Activated CD8-positive, alpha-beta T cell treated with anti-CD3 and anti-CD28 coated beads for 36 hours (primary cell): ENCODE measurements around the gene URM1. TPM values are rescaled to one million over a fixed set of nuclear protein-coding genes. Genes with fewer than 3 reads are reported as not detected.

ENCODE experiments used
- ATAC-seq: fragments of 200-7000 bp; cut with Tn5 transposase; one replicate; pipeline ENCODE4 v1.10.0; 2021; ENCODE audit warnings: mild to moderate bottlenecking, moderate library complexity
- CTCF ChIA-PET: fragments of 350-600 bp; sonication (Branson Sonifier 250); formaldehyde crosslinking; loops from one replicate; lab custom pipeline; 2021; ENCODE audit warnings: antibody characterized with exemption; lab: Charles Lee
- POLR2A ChIA-PET: fragments of 350-600 bp; sonication (Branson Sonifier 250); formaldehyde crosslinking; loops from one replicate; lab custom pipeline; 2021; ENCODE audit warnings: antibody characterized with exemption; lab: Charles Lee
- DNase-seq: peaks from one replicate; pipeline ENCODE4 v3.0.0-alpha.2; 2020
- H3K27ac Mint-ChIP-seq: one replicate; pipeline ENCODE4 v1.8.0; 2021; ENCODE audit warnings: mild to moderate bottlenecking, mixed read lengths
- H3K27me3 Mint-ChIP-seq: one replicate; pipeline ENCODE4 v1.8.0; 2021; ENCODE audit warnings: mixed read lengths
- H3K36me3 Mint-ChIP-seq: one replicate; pipeline ENCODE4 v1.8.0; 2021; ENCODE audit warnings: low read depth, mixed read lengths
- H3K4me1 Mint-ChIP-seq: one replicate; pipeline ENCODE4 v1.8.0; 2021; ENCODE audit warnings: low read depth, mixed read lengths
- H3K4me3 Mint-ChIP-seq: one replicate; pipeline ENCODE4 v1.8.0; 2021; ENCODE audit warnings: mild to moderate bottlenecking, moderate library complexity, mixed read lengths
- H3K9me3 Mint-ChIP-seq: one replicate; pipeline ENCODE4 v1.8.0; 2021; ENCODE audit warnings: mixed read lengths
- intact Hi-C: fragments of 100-400 bp; cut with micrococcal nuclease; formaldehyde crosslinking; loops from one replicate; pipeline ENCODE4 v1.10.0; 2022
- total RNA-seq, 2 experiments: library from RNA; stranded (reverse); gene quantifications; one replicate each; pipeline ENCODE4 v1.2.3, GENCODE V29; 2021
- TF ChIP-seq, protein P1 (sequence below): fragments of 200-600 bp; IDR thresholded peaks from one replicate; pipeline ENCODE4 v1.8.0; 2022; ENCODE audit warnings: antibody characterized with exemption, mild to moderate bottlenecking

Gene URM1
- total RNA-seq, 2 experiments from 2014 or later, result 56.3 to 60.2 TPM

DNA sequence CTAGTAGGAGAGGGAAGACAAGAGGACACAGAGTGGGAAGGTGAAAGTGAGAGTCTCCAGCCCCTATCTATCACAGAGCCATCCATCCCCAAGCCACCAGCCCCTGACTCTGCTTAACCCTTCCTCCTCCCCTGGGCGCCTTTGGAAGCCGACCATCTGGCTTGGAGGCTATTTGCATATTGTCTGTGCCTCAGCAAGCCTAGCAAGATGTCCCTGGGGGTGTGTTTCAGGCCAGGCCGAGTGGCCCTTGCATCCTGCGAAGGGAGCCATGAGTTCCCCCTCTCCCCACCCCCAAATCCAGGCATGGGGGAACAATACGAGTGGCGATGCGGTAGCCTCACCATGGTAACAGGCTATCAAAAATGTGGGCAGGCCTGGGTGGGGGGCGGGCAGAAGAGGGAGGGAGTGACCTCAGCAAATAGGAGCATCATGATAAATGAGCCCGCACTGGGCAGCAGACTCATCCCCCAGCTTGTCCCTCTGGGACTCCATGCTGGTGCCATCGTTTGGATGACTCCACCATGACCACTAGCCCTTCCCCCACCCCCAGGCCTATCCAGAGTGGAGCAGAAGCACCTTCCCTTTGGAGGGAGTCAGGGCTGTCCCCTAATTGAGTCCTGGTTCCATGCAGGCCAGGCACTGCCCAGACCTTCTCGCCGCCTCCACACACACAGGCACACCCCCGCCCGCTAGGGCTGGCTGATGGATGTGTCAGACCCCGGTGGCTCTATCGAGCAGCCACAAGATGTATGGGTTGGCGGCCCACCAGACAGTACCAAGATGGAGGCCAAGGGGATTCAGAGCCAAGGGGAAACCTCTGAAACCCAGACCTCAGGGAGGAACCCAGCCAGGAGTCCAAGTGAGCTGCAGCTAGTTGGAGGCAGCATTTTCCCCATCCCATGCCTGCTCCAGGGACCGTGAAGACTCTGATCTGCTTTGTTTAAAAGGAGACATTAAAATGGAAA, 14.6 kb downstream of the URM1 start:
- peaks cover 23% of the 10 kb centered on the region for H3K36me3 Mint-ChIP-seq
- H3K27me3 Mint-ChIP-seq, result no peaks in the 10 kb centered on the region
- ChIA-PET POLR2A (interaction anchor here (1.3 kb wide), 1 partner anchor 10 kb away, joined by 3 read pairs; no protein-coding TSS in a partner anchor), CTCF (no interaction called here)
- DNase-seq (no peak), ATAC-seq (no peak)
- no peaks in the 10 kb centered on the region for H3K4me1 Mint-ChIP-seq
- no peaks in the 10 kb centered on the region for H3K9me3 Mint-ChIP-seq
- intact Hi-C loops, result no loop called here
- no peak overlapping the region for H3K27ac Mint-ChIP-seq
- TF ChIP-seq, protein P1, sequence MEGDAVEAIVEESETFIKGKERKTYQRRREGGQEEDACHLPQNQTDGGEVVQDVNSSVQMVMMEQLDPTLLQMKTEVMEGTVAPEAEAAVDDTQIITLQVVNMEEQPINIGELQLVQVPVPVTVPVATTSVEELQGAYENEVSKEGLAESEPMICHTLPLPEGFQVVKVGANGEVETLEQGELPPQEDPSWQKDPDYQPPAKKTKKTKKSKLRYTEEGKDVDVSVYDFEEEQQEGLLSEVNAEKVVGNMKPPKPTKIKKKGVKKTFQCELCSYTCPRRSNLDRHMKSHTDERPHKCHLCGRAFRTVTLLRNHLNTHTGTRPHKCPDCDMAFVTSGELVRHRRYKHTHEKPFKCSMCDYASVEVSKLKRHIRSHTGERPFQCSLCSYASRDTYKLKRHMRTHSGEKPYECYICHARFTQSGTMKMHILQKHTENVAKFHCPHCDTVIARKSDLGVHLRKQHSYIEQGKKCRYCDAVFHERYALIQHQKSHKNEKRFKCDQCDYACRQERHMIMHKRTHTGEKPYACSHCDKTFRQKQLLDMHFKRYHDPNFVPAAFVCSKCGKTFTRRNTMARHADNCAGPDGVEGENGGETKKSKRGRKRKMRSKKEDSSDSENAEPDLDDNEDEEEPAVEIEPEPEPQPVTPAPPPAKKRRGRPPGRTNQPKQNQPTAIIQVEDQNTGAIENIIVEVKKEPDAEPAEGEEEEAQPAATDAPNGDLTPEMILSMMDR, result no peak
- H3K4me3 Mint-ChIP-seq, result no peak overlapping the region

DNA sequence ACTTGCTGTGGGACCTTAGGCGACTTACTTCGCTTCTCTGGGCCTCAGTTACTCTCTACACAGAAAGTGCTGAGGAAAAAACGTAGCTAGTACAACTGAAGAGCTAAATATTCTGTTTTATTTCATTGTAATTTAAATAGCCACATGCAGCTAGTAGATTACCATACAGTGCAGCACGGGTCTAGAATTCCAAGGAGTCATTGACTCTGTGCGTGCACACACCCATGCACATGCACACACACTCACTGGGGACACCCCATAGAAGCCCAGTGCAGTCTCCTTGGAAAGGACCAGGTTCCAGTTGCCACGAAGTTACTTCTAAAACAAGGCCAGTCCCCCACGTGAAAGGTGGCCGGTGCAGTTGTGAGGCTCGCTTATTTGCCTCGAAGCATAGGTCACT, 17.0 kb downstream of the URM1 start:
- intact Hi-C loops, result no loop called here
- no peak overlapping the region for H3K4me3 Mint-ChIP-seq
- H3K4me1 Mint-ChIP-seq, result no peaks in the 10 kb centered on the region
- ChIA-PET CTCF (no interaction called here), POLR2A (no interaction called here)
- no peak for DNase-seq
- no peak for ATAC-seq
- H3K9me3 Mint-ChIP-seq, result no peaks in the 10 kb centered on the region
- no peak overlapping the region for H3K27ac Mint-ChIP-seq
- TF ChIP-seq, protein P1, result no peak
- no peaks in the 10 kb centered on the region for H3K27me3 Mint-ChIP-seq
- peaks cover 30% of the 10 kb centered on the region for H3K36me3 Mint-ChIP-seq

DNA sequence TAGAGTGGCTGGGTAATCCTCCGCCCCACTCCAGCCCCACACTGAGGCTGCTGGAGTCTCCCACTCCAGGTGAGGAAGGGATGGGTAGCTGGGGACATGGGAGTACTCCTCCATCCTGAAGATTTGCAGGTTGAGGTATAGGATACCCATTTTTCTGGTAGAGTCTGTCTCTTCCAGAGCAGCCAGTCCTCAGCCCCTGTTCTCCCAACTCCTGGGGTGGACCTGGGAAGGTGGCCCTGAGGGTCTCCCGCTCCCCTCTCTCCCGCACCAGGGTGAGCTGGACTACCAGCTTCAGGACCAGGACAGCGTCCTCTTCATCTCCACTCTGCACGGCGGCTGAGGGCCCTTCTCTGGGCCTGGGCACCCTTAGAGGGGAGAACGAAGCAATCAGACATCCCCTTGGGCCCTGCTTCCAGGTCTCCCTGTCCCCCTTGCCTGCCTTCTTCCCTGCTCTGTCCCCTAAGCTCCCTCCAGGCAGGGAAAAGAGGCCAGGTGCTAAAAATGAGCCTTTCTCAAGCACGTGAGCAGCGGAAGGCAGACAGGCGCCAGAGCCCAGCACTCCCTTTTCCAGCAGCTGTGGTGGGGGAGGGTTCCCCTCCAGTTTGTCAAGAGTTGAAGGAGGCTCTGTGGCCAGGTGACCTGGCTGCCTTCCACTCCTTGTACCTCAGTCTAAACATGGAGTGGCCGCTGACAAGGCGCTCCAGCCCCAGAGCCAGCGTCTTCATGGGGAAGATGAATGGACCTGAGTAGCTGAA, 18.4 kb downstream of the URM1 start:
- Mint-ChIP-seq H3K36me3 (peaks cover 35% of the 10 kb centered on the region), H3K9me3 (no peaks in the 10 kb centered on the region), H3K27ac (no peak overlapping the region), H3K27me3 (no peaks in the 10 kb centered on the region), H3K4me3 (no peak overlapping the region), H3K4me1 (no peaks in the 10 kb centered on the region)
- TF ChIP-seq, protein P1, result no peak
- ATAC-seq (no peak), DNase-seq (no peak)
- intact Hi-C loops, result no loop called here
- CTCF ChIA-PET, result interaction anchor here (1.1 kb wide), 1 partner anchor 49 kb away, joined by 3 read pairs; no protein-coding TSS in a partner anchor
- POLR2A ChIA-PET, result interaction anchor here (1.0 kb wide), 1 partner anchor 19 kb away, joined by 3 read pairs; the partner anchor contains the start of gene URM1

DNA sequence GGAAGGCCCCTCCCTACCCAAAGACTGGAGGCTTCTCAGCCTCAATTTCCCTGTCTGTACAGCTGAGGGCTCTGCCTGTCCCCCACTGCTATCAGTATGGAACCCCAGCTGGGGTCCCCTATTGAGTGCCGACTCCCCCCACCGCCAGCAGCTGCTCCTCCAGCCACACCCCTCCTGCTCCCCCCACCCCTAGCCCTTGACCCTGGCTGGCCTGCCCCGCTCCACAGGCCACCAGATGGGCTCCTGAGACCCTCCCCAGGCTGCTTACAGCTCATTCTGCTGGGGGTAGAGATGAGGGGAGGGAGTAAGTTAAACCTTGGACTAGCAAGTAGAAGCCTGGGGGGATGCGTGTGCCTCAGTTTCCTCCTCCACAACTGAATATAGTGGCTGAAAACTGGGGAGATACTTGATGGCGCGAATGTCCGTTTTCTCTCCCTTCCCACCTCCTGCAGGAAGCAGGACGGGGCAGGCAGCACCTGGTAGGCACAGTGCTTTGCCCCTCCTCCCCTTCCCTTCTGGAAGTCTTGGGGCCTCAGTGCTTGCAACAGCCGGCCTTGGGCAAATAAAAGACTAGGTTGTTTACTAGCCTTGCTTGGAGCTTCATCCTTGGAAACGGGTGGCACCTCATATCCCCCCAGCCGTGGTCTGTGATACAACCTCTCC, 19.1 kb downstream of the URM1 start:
- ChIA-PET POLR2A (no interaction called here), CTCF (interaction anchor here (1.1 kb wide), 1 partner anchor 48 kb away, joined by 3 read pairs; no protein-coding TSS in a partner anchor)
- Mint-ChIP-seq H3K4me1 (no peaks in the 10 kb centered on the region), H3K27me3 (no peaks in the 10 kb centered on the region), H3K4me3 (no peak overlapping the region), H3K27ac (no peak overlapping the region), H3K36me3 (peaks cover 31% of the 10 kb centered on the region), H3K9me3 (no peaks in the 10 kb centered on the region)
- intact Hi-C loops, result no loop called here
- TF ChIP-seq, protein P1, result no peak
- ATAC-seq (no peak), DNase-seq (no peak)
